NK-92 (cell line): Measurements from ENCODE around the gene ZNF32.

Source experiments
- DNase-seq: peaks from one replicate; lab custom pipeline; 2025; ENCODE audit not compliant: unreplicated experiment; lab: John Stamatoyannopoulos, UW

Gene ZNF32

GRCh38 chr10:43648398-43649184, at the start of gene ZNF32:
ZNF32 (minus strand) TSS chr10:43648881; CDS start chr10:43646133, 2,748 bp downstream.
- no peak for DNase-seq

GRCh38 chr10:43698156-43698555, 49.5 kb upstream of the ZNF32 start:
- no peak for DNase-seq

GRCh38 chr10:43696909-43697483, 48.3 kb upstream of the ZNF32 start:
- no peak for DNase-seq

GRCh38 chr10:43695730-43696129, 47.0 kb upstream of the ZNF32 start:
- DNase-seq = no peak

- no peak for DNase-seq
These were observed 46.6 kb upstream of the ZNF32 start for GRCh38 chr10:43695321-43695720.

GRCh38 chr10:43694526-43694925, 45.8 kb upstream of the ZNF32 start:
- DNase-seq = no peak

GRCh38 chr10:43693602-43694001, 44.9 kb upstream of the ZNF32 start:
- no peak for DNase-seq

GRCh38 chr10:43692051-43692825, 43.6 kb upstream of the ZNF32 start:
- no peak for DNase-seq

GRCh38 chr10:43691485-43691884, 42.8 kb upstream of the ZNF32 start:
- DNase-seq = no peak

- DNase-seq = peak; percentile 11
These were observed 41.5 kb upstream of the ZNF32 start for GRCh38 chr10:43689955-43690771.

GRCh38 chr10:43689618-43689954, 40.9 kb upstream of the ZNF32 start:
- DNase-seq = no peak

GRCh38 chr10:43689007-43689491, 40.4 kb upstream of the ZNF32 start:
- DNase-seq = no peak

- DNase-seq = no peak
These were observed 39.7 kb upstream of the ZNF32 start for GRCh38 chr10:43688348-43688892.

GRCh38 chr10:43687373-43687772, 38.7 kb upstream of the ZNF32 start:
- no peak for DNase-seq

- DNase-seq = no peak
These were observed 37.7 kb upstream of the ZNF32 start for GRCh38 chr10:43686414-43686813.

- DNase-seq = no peak
These were observed 37.1 kb upstream of the ZNF32 start for GRCh38 chr10:43685744-43686143.

- DNase-seq = no peak
These were observed 35.5 kb upstream of the ZNF32 start for GRCh38 chr10:43684292-43684559.

- DNase-seq = no peak
These were observed 35.0 kb upstream of the ZNF32 start for GRCh38 chr10:43683451-43684291.

GRCh38 chr10:43682956-43683355, 34.3 kb upstream of the ZNF32 start:
- no peak for DNase-seq

GRCh38 chr10:43681721-43682120, 33.0 kb upstream of the ZNF32 start:
- DNase-seq = no peak
